A673 (cell line): ENCODE data around the gene PANX2. TPM values are rescaled to one million over a fixed set of nuclear protein-coding genes. Genes with fewer than 3 reads are reported as not detected.

Experiments used
- BruUV-seq: library from RNA; stranded (reverse); fragments of 400-500 nt; replicated peaks from 2 replicates; lab custom pipeline; 2021; lab: Mats Ljungman, UMichigan
- CTCF ChIA-PET: fragments of 300-600 bp; sonication (Branson Sonifier 250); formaldehyde crosslinking; loops from one replicate; lab custom pipeline; 2022; ENCODE audit warnings: antibody characterized with exemption; lab: Charles Lee
- POLR2A ChIA-PET: fragments of 300-600 bp; sonication (Branson Sonifier 250); formaldehyde crosslinking; loops from one replicate; lab custom pipeline; 2022; ENCODE audit warnings: antibody characterized with exemption; ENCODE audit not compliant: low non-redundant PET; lab: Charles Lee
- DNase-seq: peaks from one replicate; pipeline ENCODE4 v3.0.0-alpha.2; 2015; ENCODE audit warnings: low spot score
- H3K27ac ChIP-seq: fragments of 200-600 bp; sonication (generic); 2 replicates; pipeline ENCODE4 v1.5.1; 2016; ENCODE audit warnings: mixed run types, low read depth, mild to moderate bottlenecking, mixed read lengths, antibody characterized with exemption, low read length; ENCODE audit not compliant: poor library complexity, severe bottlenecking
- H3K27me3 ChIP-seq: fragments of 200-600 bp; sonication (generic); replicated peaks from 2 replicates; pipeline ENCODE4 v1.6.1; 2017; ENCODE audit warnings: mixed run types, low read depth, mild to moderate bottlenecking, mixed read lengths, antibody characterized with exemption, low read length; ENCODE audit not compliant: insufficient read depth, poor library complexity
- H3K36me3 ChIP-seq: fragments of 200-600 bp; sonication (generic); 2 replicates; pipeline ENCODE4 v1.6.1; 2016; ENCODE audit warnings: mixed run types, mild to moderate bottlenecking, mixed read lengths, antibody characterized with exemption, low read length; ENCODE audit not compliant: insufficient read depth, poor library complexity, severe bottlenecking
- H3K4me1 ChIP-seq: fragments of 200-600 bp; sonication (generic); 2 replicates; pipeline ENCODE4 v1.6.1; 2017; ENCODE audit warnings: mixed run types, mild to moderate bottlenecking, mixed read lengths, antibody characterized with exemption, low read length; ENCODE audit not compliant: insufficient read depth, poor library complexity, severe bottlenecking
- H3K4me3 ChIP-seq: fragments of 200-600 bp; sonication (generic); 2 replicates; pipeline ENCODE4 v1.5.1; 2016; ENCODE audit warnings: low read depth, mixed run types, mild to moderate bottlenecking, mixed read lengths, low read length; ENCODE audit not compliant: poor library complexity, severe bottlenecking
- H3K9me3 ChIP-seq: fragments of 200-600 bp; sonication (generic); 2 replicates; pipeline ENCODE4 v1.6.1; 2016; ENCODE audit warnings: mixed run types, low read depth, mild to moderate bottlenecking, mixed read lengths, antibody characterized with exemption, low read length; ENCODE audit not compliant: poor library complexity, severe bottlenecking
- EZH2 ChIP-seq: fragments of 200-600 bp; sonication (generic); IDR thresholded peaks from 2 replicates; pipeline ENCODE4 v1.6.1; 2017; ENCODE audit warnings: borderline replicate concordance, low read depth, mild to moderate bottlenecking, mixed read lengths, antibody characterized with exemption, low read length; ENCODE audit not compliant: poor library complexity, severe bottlenecking
- intact Hi-C: fragments of 100-400 bp; cut with micrococcal nuclease; formaldehyde crosslinking; loops from one replicate; pipeline ENCODE4 v1.10.0; 2022; ENCODE audit not compliant: unreplicated experiment
- total RNA-seq: library from RNA; stranded (reverse); gene quantifications from 2 replicates; pipeline ENCODE4 v1.2.3, GENCODE V29; 2021
- TF ChIP-seq, protein P1 (sequence below): fragments of 300-800, 200-600 bp; sonication (generic); conservative IDR thresholded peaks from 2 replicates; pipeline ENCODE4 v1.5.1; 2017; ENCODE audit warnings: low read depth, mild to moderate bottlenecking, antibody characterized with exemption, low read length, moderate library complexity, mixed read lengths

PANX2 gene
- total RNA-seq, 1 experiment from 2014 or later = 7.6 TPM

DNA sequence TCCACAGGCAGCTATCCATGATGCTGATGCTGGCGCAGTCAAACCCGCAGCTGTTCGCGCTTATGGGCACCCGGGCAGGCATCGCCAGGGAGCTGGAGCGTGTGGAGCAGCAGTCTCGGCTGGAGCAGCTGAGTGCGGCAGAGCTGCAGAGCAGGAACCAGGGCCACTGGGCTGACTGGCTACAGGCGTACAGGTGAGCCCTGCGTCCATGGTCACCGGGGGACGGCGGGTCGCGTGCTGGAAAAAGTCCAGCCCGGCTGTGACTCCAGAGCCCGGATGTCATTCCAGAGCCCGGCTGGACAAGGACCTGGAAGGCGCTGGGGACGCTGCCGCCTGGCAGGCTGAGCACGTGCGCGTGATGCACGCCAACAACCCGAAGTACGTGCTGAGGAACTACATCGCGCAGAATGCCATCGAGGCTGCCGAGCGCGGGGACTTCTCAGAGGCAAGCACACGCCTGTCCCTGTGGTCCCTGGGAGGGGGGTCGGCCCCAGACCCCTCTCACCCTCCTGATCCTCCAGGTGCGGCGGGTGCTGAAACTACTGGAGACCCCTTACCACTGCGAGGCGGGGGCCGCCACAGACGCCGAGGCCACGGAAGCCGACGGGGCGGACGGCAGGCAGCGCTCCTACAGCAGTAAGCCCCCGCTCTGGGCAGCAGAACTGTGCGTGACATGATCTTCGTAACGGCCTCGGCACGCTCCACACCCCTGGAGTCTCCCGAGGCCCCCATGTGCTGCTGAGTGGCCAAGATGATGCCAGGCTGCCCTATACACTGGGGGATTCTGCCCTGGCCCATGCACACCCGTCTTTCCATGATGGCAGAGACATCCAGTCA lies 46.4 kb downstream of the PANX2 start:
- ChIA-PET POLR2A (interaction anchor here (0.6 kb wide), 1 partner anchor 250 kb away, joined by 4 read pairs; no protein-coding TSS in a partner anchor), CTCF (no interaction called here)
- H3K27me3 ChIP-seq = no peaks in the 10 kb centered on the region
- TF ChIP-seq EZH2 = no peak
- TF ChIP-seq, protein P1, sequence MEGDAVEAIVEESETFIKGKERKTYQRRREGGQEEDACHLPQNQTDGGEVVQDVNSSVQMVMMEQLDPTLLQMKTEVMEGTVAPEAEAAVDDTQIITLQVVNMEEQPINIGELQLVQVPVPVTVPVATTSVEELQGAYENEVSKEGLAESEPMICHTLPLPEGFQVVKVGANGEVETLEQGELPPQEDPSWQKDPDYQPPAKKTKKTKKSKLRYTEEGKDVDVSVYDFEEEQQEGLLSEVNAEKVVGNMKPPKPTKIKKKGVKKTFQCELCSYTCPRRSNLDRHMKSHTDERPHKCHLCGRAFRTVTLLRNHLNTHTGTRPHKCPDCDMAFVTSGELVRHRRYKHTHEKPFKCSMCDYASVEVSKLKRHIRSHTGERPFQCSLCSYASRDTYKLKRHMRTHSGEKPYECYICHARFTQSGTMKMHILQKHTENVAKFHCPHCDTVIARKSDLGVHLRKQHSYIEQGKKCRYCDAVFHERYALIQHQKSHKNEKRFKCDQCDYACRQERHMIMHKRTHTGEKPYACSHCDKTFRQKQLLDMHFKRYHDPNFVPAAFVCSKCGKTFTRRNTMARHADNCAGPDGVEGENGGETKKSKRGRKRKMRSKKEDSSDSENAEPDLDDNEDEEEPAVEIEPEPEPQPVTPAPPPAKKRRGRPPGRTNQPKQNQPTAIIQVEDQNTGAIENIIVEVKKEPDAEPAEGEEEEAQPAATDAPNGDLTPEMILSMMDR = no peak
- intact Hi-C loops = no loop called here
- peaks cover 70% of the 10 kb centered on the region for H3K36me3 ChIP-seq
- H3K4me3 ChIP-seq = no peak overlapping the region
- DNase-seq = no peak
- no peak overlapping the region for H3K27ac ChIP-seq
- peaks cover 14% of the 10 kb centered on the region for H3K4me1 ChIP-seq
- H3K9me3 ChIP-seq = no peaks in the 10 kb centered on the region
- no TSS peak for BruUV-seq

DNA sequence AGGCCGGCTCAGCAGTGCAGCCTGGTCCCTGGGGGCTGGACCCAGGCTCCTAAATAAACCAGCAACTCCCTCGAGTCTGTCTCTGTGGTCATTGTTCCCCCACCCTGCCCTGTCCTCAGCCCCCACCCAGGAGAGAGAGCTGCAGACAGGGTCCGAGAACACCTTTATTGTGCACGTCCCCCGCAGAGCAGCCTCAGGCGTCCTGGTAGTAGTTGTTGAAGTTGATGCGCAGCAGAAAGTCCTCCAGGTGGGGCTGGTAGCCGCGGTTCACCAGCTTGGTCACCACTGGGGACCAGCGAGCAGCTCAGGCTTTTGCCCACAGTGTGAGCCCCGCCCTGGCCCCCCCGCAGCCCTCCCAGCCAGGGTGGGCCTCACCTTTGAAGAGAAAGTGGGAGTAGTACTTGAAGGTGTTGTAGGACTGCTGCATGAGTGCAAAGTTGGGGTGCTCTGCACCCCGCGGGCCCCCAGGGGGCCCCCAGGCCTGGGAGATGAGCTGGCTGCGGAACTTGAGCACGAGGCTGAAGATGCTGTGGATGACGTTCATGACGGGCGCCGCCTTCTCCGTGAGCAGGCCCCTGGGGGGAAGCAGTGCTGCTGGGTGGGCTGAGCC lies 47.1 kb downstream of the PANX2 start:
- peaks cover 14% of the 10 kb centered on the region for H3K4me1 ChIP-seq
- no peaks in the 10 kb centered on the region for H3K27me3 ChIP-seq
- no peak for DNase-seq
- CTCF ChIA-PET = no interaction called here
- TF ChIP-seq EZH2 = no peak
- TF ChIP-seq, protein P1 = no peak
- H3K4me3 ChIP-seq = no peak overlapping the region
- no peaks in the 10 kb centered on the region for H3K9me3 ChIP-seq
- BruUV-seq = no TSS peak
- POLR2A ChIA-PET = no interaction called here
- intact Hi-C loops = no loop called here
- H3K36me3 ChIP-seq = peaks cover 70% of the 10 kb centered on the region
- H3K27ac ChIP-seq = no peak overlapping the region

DNA sequence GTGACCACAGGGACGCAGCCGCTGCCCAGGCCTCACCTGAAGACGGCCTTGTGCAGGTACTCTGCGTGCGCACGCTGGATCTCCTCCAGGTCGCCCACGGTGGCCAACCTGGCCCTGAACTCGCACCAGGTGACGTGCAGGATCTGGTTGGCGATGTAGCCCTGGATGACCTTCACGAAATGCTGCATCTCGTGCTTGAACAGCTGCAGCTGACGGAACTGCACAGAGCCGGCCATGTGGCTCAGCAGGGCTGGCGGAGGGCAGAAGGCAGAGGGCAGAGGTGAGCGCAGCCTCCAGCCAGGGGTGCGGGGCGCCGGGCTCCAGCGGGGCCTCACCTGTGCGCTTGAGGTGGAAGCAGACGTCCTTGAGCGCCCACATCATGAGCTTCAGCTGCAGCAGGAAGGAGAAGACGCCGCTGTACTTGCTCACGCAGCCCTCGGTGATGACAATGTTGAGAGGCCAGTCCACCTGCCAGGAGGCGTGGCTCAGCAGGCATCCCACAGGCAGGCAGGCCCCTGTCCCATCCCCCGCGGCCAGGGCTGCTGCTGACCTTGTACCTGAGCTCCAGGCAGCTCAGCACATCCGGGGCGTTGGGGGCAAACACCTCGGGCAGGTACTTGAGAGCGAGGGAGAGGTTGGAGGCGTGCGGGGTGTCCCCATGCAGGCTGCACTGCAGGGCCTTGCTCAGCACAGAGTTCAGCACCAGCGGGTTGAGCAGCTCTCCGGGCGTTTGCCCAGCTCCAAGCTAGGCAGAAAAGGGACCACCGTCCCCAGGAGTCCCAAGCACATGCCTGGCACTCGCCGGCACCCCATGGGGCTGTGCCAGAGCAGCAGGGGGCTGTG lies 47.8 kb downstream of the PANX2 start:
- no peak for DNase-seq
- TF ChIP-seq, protein P1 = no peak
- Histone ChIP-seq H3K36me3 (peaks cover 69% of the 10 kb centered on the region), H3K9me3 (no peaks in the 10 kb centered on the region), H3K27ac (no peak overlapping the region), H3K4me3 (no peak overlapping the region), H3K4me1 (peaks cover 14% of the 10 kb centered on the region), H3K27me3 (no peaks in the 10 kb centered on the region)
- ChIA-PET POLR2A (no interaction called here), CTCF (no interaction called here)
- intact Hi-C loops = no loop called here
- no TSS peak for BruUV-seq
